Measurements from ENCODE around the gene AHSP. TPM values are rescaled to one million over a fixed set of nuclear protein-coding genes. Genes with fewer than 3 reads are reported as not detected.

AHSP gene
- total RNA-seq, 4 donors from 2014 or later = not detected

GRCh38 chr16:31505483-31505882, 22.2 kb upstream of the AHSP start:
- Histone ChIP-seq H3K36me3 (no peaks in the 10 kb centered on the region), H3K27me3 (no peaks in the 10 kb centered on the region), H3K27ac (no peak overlapping the region), H3K4me3 (replicated peaks in 1 of 3) (no peak overlapping the region), H3K9me3 (no peaks in the 10 kb centered on the region), H3K4me1 (peaks cover 26 to 68% of the 10 kb centered on the region in 2 donors)
- no peak for TF ChIP-seq POLR2A (IDR thresholded peaks at IDR 0.05)
- TF ChIP-seq CTCF (IDR thresholded peaks at IDR 0.05) = no peak
- intact Hi-C loops (cut with DNase I) = no loop called here
- WGBS, 2 donors = 81 to 82% methylated on average over 4 of the region's 4 CpGs
- no peak for DNase-seq

- H3K4me3 ChIP-seq (replicated peaks in 1 of 3) = peak overlapping the region; percentile 28 to 94 (median 90)
- no peak for DNase-seq
- intact Hi-C loops (cut with DNase I) = no loop called here
- TF ChIP-seq POLR2A (IDR thresholded peaks at IDR 0.05) (no peak), CTCF (IDR thresholded peaks at IDR 0.05) (no peak)
- H3K36me3 ChIP-seq = no peaks in the 10 kb centered on the region
- peaks cover 21 to 53% of the 10 kb centered on the region in 2 donors for H3K4me1 ChIP-seq
- H3K9me3 ChIP-seq = no peaks in the 10 kb centered on the region
- H3K27me3 ChIP-seq = no peaks in the 10 kb centered on the region
- H3K27ac ChIP-seq = peak overlapping the region; percentile 88 to 95 (median 89)
- WGBS, 2 donors = 1% methylated on average over 12 of the region's 12 CpGs
These were observed 20.1 kb upstream of the AHSP start for GRCh38 chr16:31507617-31507928.

- peak; percentile 92 for DNase-seq
- intact Hi-C loops (cut with DNase I) = no loop called here
- peak; percentile 3 to 90 for TF ChIP-seq POLR2A (IDR thresholded peaks at IDR 0.05)
- TF ChIP-seq CTCF (IDR thresholded peaks at IDR 0.05) = no peak
- Histone ChIP-seq H3K4me3 (replicated peaks in 1 of 3) (peak within 1 kb of the TSS; percentile 28 to 94 (median 90)), H3K4me1 (peaks cover 18 to 48% of the 10 kb centered on the region in 2 donors), H3K27me3 (no peaks in the 10 kb centered on the region), H3K27ac (peak within 1 kb of the TSS; percentile 88 to 95 (median 89)), H3K36me3 (no peaks in the 10 kb centered on the region), H3K9me3 (no peaks in the 10 kb centered on the region)
- 0 to 2% methylated on average over 9 to 11 of the region's 65 CpGs for WGBS, 2 donors
These were observed 19.6 kb upstream of the AHSP start, which contains the start of gene RUSF1 for GRCh38 chr16:31507929-31508705. RUSF1 (minus strand) TSS chr16:31508391; CDS start chr16:31508373, 18 bp downstream.

GRCh38 chr16:31508706-31509195, 18.9 kb upstream of the AHSP start:
- H3K4me3 ChIP-seq (replicated peaks in 1 of 3) = peak overlapping the region; percentile 28 to 94 (median 90)
- DNase-seq = no peak
- H3K9me3 ChIP-seq = no peaks in the 10 kb centered on the region
- H3K27ac ChIP-seq = peak overlapping the region; percentile 88 to 95 (median 89)
- H3K36me3 ChIP-seq = no peaks in the 10 kb centered on the region
- intact Hi-C loops (cut with DNase I) = no loop called here
- no peak for TF ChIP-seq CTCF (IDR thresholded peaks at IDR 0.05)
- TF ChIP-seq POLR2A (IDR thresholded peaks at IDR 0.05) = no peak
- H3K27me3 ChIP-seq = no peaks in the 10 kb centered on the region
- whole genome bisulfite sequencing, 2 donors = 11 to 13% methylated on average over 6 of the region's 6 CpGs
- peaks cover 18 to 41% of the 10 kb centered on the region in 2 donors for H3K4me1 ChIP-seq

GRCh38 chr16:31513126-31513525, 14.6 kb upstream of the AHSP start:
- WGBS, 2 donors = 73 to 85% methylated on average over 6 of the region's 6 CpGs
- H3K4me3 ChIP-seq (replicated peaks in 1 of 3) = no peak overlapping the region
- no peak overlapping the region for H3K27ac ChIP-seq
- peaks cover 8 to 12% of the 10 kb centered on the region in 2 donors for H3K4me1 ChIP-seq
- H3K36me3 ChIP-seq = no peaks in the 10 kb centered on the region
- H3K9me3 ChIP-seq = no peaks in the 10 kb centered on the region
- no peaks in the 10 kb centered on the region for H3K27me3 ChIP-seq
- intact Hi-C loops (cut with DNase I) = no loop called here
- no peak for DNase-seq
- TF ChIP-seq CTCF (IDR thresholded peaks at IDR 0.05) = no peak
- TF ChIP-seq POLR2A (IDR thresholded peaks at IDR 0.05) = no peak

Measured in thyroid gland (tissue), 4 donors.